ENCODE measurements around the gene C16orf95. TPM values are rescaled to one million over a fixed set of nuclear protein-coding genes. Genes with fewer than 3 reads are reported as not detected.

The C16orf95 gene
- total RNA-seq, 1 experiment from 2014 or later = 6.0 TPM

GRCh38 chr16:87348616-87349157, 31.5 kb upstream of the C16orf95 start:
- H3K36me3 ChIP-seq (ENCODE audit: control insufficient read depth, insufficient read depth, low read length) = no peaks in the 10 kb centered on the region
- no TSS peak for BruUV-seq (replicated peaks)
- intact Hi-C loops (cut with micrococcal nuclease; ENCODE audit: unreplicated experiment) (no loop called here), in situ Hi-C loops (cut with HindIII; ENCODE audit: low pct_unique_long_range_greater_than_20kb, low sequenced_read_pairs) (no loop called here)
- H3K4me3 ChIP-seq (ENCODE audit: low read depth in 2 of 2, low read length in 2 of 2) = no peak overlapping the region
- TF ChIP-seq SIN3A (IDR thresholded peaks at IDR 0.05; ENCODE audit: borderline replicate concordance, insufficient read depth, low read depth, low read length) (no peak), CTCF (IDR thresholded peaks at IDR 0.05) (no peak), POLR2AphosphoS5 (IDR thresholded peaks at IDR 0.05; ENCODE audit: low read depth, low read length) (no peak), REST (IDR thresholded peaks at IDR 0.05; ENCODE audit: insufficient read depth in 1 of 2, low read depth in 2 of 2, low read length in 1 of 2) (no peak), TCF7L2 (IDR thresholded peaks at IDR 0.05; ENCODE audit: low read depth, low read length) (no peak)
- no peak for ATAC-seq
- no peak overlapping the region for H3K27ac ChIP-seq (ENCODE audit: low read length)
- no peaks in the 10 kb centered on the region for H3K4me1 ChIP-seq (ENCODE audit: control insufficient read depth, insufficient read depth, low read length)
- ChIA-PET CTCF (no interaction called here), POLR2A (no interaction called here)
- no peak for DNase-seq (ENCODE audit: low read depth, low spot score)
- H3K9me3 ChIP-seq (ENCODE audit: control insufficient read depth, insufficient read depth, low read depth, low read length) = no peaks in the 10 kb centered on the region
- no peaks in the 10 kb centered on the region for H3K27me3 ChIP-seq (ENCODE audit: control insufficient read depth, insufficient read depth, low read length)

- Histone ChIP-seq H3K9me3 (ENCODE audit: control insufficient read depth, insufficient read depth, low read depth, low read length) (no peaks in the 10 kb centered on the region), H3K27ac (ENCODE audit: low read length) (no peak overlapping the region), H3K4me3 (ENCODE audit: low read depth in 2 of 2, low read length in 2 of 2) (no peak overlapping the region), H3K27me3 (ENCODE audit: control insufficient read depth, insufficient read depth, low read length) (no peaks in the 10 kb centered on the region), H3K36me3 (ENCODE audit: control insufficient read depth, insufficient read depth, low read length) (no peaks in the 10 kb centered on the region), H3K4me1 (ENCODE audit: control insufficient read depth, insufficient read depth, low read length) (no peaks in the 10 kb centered on the region)
- intact Hi-C loops (cut with micrococcal nuclease; ENCODE audit: unreplicated experiment) = no loop called here
- ChIA-PET POLR2A (no interaction called here), CTCF (interaction anchor here (0.7 kb wide), 1 partner anchor 610 kb away, joined by 3 read pairs; no protein-coding TSS in a partner anchor)
- DNase-seq (ENCODE audit: low read depth, low spot score) (no peak), ATAC-seq (no peak)
- in situ Hi-C loops (cut with HindIII; ENCODE audit: low pct_unique_long_range_greater_than_20kb, low sequenced_read_pairs) = no loop called here
- no peak for TF ChIP-seq REST (IDR thresholded peaks at IDR 0.05; ENCODE audit: insufficient read depth in 1 of 2, low read depth in 2 of 2, low read length in 1 of 2)
- TF ChIP-seq SIN3A (IDR thresholded peaks at IDR 0.05; ENCODE audit: borderline replicate concordance, insufficient read depth, low read depth, low read length) = no peak
- TF ChIP-seq CTCF (IDR thresholded peaks at IDR 0.05) = no peak
- TF ChIP-seq TCF7L2 (IDR thresholded peaks at IDR 0.05; ENCODE audit: low read depth, low read length) = no peak
- TF ChIP-seq POLR2AphosphoS5 (IDR thresholded peaks at IDR 0.05; ENCODE audit: low read depth, low read length) = no peak
- BruUV-seq (replicated peaks) = no TSS peak
Observed at GRCh38 chr16:87347932-87348615, 30.9 kb upstream of the C16orf95 start.
